Posterior cingulate gyrus (tissue), 11 donors: ENCODE results near the gene BTNL9.
"Not testable (repeated sequence)": the region's sequence is repeated elsewhere in the genome, so short reads cannot be mapped to it uniquely, and the experiment has no call there.

Source experiments
- DNase-seq, 10 donors: peaks; one replicate each; pipeline versions ENCODE4 v3.0.0 to v3.0.0-alpha.2; 2020 to 2021; ENCODE audit warnings: mixed read lengths in 3 of 10
- intact Hi-C: fragments of 100-400 bp; cut with DNase I; formaldehyde crosslinking; loops from one replicate; pipeline ENCODE4 v1.15.1; 2023

Gene BTNL9

GRCh38 chr5:181039931-181040630 lies at the start of gene BTNL9:
Gene BTNL9, plus strand, starts transcription at chr5:181040266. Its CDS starts 5,224 bp downstream, at chr5:181045490.
- intact Hi-C loops: no loop called here
- DNase-seq: no peak

- DNase-seq: no peak
- intact Hi-C loops: no loop called here
Observed at GRCh38 chr5:180990882-180991242, 49.2 kb upstream of the BTNL9 start.

GRCh38 chr5:181001947-181002346 lies 38.1 kb upstream of the BTNL9 start:
- no peak for DNase-seq
- intact Hi-C loops: no loop called here

- intact Hi-C loops: loop anchor here (2.0 kb wide), 1 partner anchor 59 kb away; no protein-coding TSS in a partner anchor
Observed at GRCh38 chr5:181005791-181006190, 34.3 kb upstream of the BTNL9 start.

GRCh38 chr5:181008136-181008535 lies 31.9 kb upstream of the BTNL9 start:
- no peak for DNase-seq
- intact Hi-C loops: no loop called here

More at GRCh38 chr5:181005791-181006190, 34.3 kb upstream of the BTNL9 start:
- DNase-seq: peak in 1 of 10 donors; percentile 39

GRCh38 chr5:181010018-181010417 lies 30.0 kb upstream of the BTNL9 start:
- intact Hi-C loops: not testable (repeated sequence)

GRCh38 chr5:181014654-181015053 lies 25.4 kb upstream of the BTNL9 start:
- intact Hi-C loops, DNase-seq: not testable (repeated sequence)

More at GRCh38 chr5:181010018-181010417, 30.0 kb upstream of the BTNL9 start:
- not testable (repeated sequence) for DNase-seq

GRCh38 chr5:181017448-181017847 lies 22.6 kb upstream of the BTNL9 start:
- intact Hi-C loops: not testable (repeated sequence)

GRCh38 chr5:181020688-181021087 lies 19.4 kb upstream of the BTNL9 start:
- DNase-seq: no peak
- intact Hi-C loops: no loop called here

More at GRCh38 chr5:181017448-181017847, 22.6 kb upstream of the BTNL9 start:
- DNase-seq: not testable (repeated sequence)

GRCh38 chr5:181024245-181025064 lies 15.6 kb upstream of the BTNL9 start:
- intact Hi-C loops: no loop called here
- no peak for DNase-seq

- intact Hi-C loops: no loop called here
- DNase-seq: no peak
Observed at GRCh38 chr5:181027452-181028031, 12.5 kb upstream of the BTNL9 start.

- intact Hi-C loops: no loop called here
- peak in 1 of 10 donors; percentile 69 for DNase-seq
Observed at GRCh38 chr5:181028032-181028819, 11.8 kb upstream of the BTNL9 start.

- intact Hi-C loops: no loop called here
- DNase-seq: no peak
Observed at GRCh38 chr5:181031716-181032115, 8.3 kb upstream of the BTNL9 start.

- intact Hi-C loops: no loop called here
- no peak for DNase-seq
Observed at GRCh38 chr5:181035991-181036815, 3.9 kb upstream of the BTNL9 start.

GRCh38 chr5:181036816-181037364 lies 3.2 kb upstream of the BTNL9 start:
- intact Hi-C loops: no loop called here
- no peak for DNase-seq

- peak in 1 of 10 donors; percentile 54 for DNase-seq
- intact Hi-C loops: no loop called here
Observed at GRCh38 chr5:181037365-181037861, 2.7 kb upstream of the BTNL9 start.

GRCh38 chr5:181039471-181039870 lies 595 bp upstream of the BTNL9 start:
- peak in 1 of 10 donors; percentile 70 for DNase-seq

GRCh38 chr5:181040631-181040945 lies 522 bp downstream of the BTNL9 start:
- intact Hi-C loops: no loop called here
- no peak for DNase-seq

More at GRCh38 chr5:181039471-181039870, 595 bp upstream of the BTNL9 start:
- intact Hi-C loops: no loop called here

- intact Hi-C loops: no loop called here
- DNase-seq: no peak
Observed at GRCh38 chr5:181041043-181041442, 977 bp downstream of the BTNL9 start.
